ENCODE data around the gene CD59. TPM values are rescaled to one million over a fixed set of nuclear protein-coding genes. Genes with fewer than 3 reads are reported as not detected.

CD59 gene
- polyA plus RNA-seq, 1 donor from 2014 or later, result 248 TPM

GRCh38 chr11:33706546-33706945 lies 29.7 kb downstream of the CD59 start:
- no peaks in the 10 kb centered on the region for H3F3A ChIP-seq (ENCODE audit: insufficient read depth, low read length, poor library complexity, severe bottlenecking)
- no peak overlapping the region for H2AFZ ChIP-seq (ENCODE audit: low read depth, low read length)
- no peaks in the 10 kb centered on the region for H3K79me2 ChIP-seq (replicated peaks; ENCODE audit: insufficient read depth, low read length)
- H3K9ac ChIP-seq (ENCODE audit: low read length), result no peak overlapping the region
- no peak overlapping the region for H3K4me2 ChIP-seq (ENCODE audit: low read length)
- TF ChIP-seq POLR2AphosphoS5 (IDR thresholded peaks at IDR 0.05) (no peak), RAD21 (conservative IDR thresholded peaks at IDR 0.05) (no peak), MXI1 (conservative IDR thresholded peaks at IDR 0.05; ENCODE audit: poor library complexity, severe bottlenecking) (no peak), SMC3 (conservative IDR thresholded peaks at IDR 0.05; ENCODE audit: poor library complexity) (no peak), TAF1 (IDR thresholded peaks at IDR 0.05; ENCODE audit: low read depth) (no peak), EZH2 (IDR thresholded peaks at IDR 0.05; ENCODE audit: borderline replicate concordance, insufficient read depth, low read length, poor library complexity, severe bottlenecking) (no peak), EP300 (conservative IDR thresholded peaks at IDR 0.05; ENCODE audit: poor library complexity, severe bottlenecking) (no peak)
- TF ChIP-seq, protein P1, sequence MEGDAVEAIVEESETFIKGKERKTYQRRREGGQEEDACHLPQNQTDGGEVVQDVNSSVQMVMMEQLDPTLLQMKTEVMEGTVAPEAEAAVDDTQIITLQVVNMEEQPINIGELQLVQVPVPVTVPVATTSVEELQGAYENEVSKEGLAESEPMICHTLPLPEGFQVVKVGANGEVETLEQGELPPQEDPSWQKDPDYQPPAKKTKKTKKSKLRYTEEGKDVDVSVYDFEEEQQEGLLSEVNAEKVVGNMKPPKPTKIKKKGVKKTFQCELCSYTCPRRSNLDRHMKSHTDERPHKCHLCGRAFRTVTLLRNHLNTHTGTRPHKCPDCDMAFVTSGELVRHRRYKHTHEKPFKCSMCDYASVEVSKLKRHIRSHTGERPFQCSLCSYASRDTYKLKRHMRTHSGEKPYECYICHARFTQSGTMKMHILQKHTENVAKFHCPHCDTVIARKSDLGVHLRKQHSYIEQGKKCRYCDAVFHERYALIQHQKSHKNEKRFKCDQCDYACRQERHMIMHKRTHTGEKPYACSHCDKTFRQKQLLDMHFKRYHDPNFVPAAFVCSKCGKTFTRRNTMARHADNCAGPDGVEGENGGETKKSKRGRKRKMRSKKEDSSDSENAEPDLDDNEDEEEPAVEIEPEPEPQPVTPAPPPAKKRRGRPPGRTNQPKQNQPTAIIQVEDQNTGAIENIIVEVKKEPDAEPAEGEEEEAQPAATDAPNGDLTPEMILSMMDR (IDR thresholded peaks at IDR 0.05; ENCODE audit: poor library complexity, severe bottlenecking), result no peak
- TF ChIP-seq, protein P2, sequence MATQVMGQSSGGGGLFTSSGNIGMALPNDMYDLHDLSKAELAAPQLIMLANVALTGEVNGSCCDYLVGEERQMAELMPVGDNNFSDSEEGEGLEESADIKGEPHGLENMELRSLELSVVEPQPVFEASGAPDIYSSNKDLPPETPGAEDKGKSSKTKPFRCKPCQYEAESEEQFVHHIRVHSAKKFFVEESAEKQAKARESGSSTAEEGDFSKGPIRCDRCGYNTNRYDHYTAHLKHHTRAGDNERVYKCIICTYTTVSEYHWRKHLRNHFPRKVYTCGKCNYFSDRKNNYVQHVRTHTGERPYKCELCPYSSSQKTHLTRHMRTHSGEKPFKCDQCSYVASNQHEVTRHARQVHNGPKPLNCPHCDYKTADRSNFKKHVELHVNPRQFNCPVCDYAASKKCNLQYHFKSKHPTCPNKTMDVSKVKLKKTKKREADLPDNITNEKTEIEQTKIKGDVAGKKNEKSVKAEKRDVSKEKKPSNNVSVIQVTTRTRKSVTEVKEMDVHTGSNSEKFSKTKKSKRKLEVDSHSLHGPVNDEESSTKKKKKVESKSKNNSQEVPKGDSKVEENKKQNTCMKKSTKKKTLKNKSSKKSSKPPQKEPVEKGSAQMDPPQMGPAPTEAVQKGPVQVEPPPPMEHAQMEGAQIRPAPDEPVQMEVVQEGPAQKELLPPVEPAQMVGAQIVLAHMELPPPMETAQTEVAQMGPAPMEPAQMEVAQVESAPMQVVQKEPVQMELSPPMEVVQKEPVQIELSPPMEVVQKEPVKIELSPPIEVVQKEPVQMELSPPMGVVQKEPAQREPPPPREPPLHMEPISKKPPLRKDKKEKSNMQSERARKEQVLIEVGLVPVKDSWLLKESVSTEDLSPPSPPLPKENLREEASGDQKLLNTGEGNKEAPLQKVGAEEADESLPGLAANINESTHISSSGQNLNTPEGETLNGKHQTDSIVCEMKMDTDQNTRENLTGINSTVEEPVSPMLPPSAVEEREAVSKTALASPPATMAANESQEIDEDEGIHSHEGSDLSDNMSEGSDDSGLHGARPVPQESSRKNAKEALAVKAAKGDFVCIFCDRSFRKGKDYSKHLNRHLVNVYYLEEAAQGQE (IDR thresholded peaks at IDR 0.05; ENCODE audit: borderline replicate concordance), result no peak
- no peaks in the 10 kb centered on the region for H4K20me1 ChIP-seq (ENCODE audit: insufficient read depth)
- no peaks in the 10 kb centered on the region for H3K9me2 ChIP-seq (ENCODE audit: insufficient read depth, low read length)
- no peak overlapping the region for H3K27ac ChIP-seq (ENCODE audit: low read length)
- H3K4me3 ChIP-seq (ENCODE audit: low read length), result no peak overlapping the region
- no peaks in the 10 kb centered on the region for H3K9me3 ChIP-seq (ENCODE audit: low read length)
- peaks cover 15% of the 10 kb centered on the region for H3K36me3 ChIP-seq (ENCODE audit: insufficient read depth, low read length)
- H3K27me3 ChIP-seq (ENCODE audit: insufficient read depth, low read depth, low read length), result no peaks in the 10 kb centered on the region

DNA sequence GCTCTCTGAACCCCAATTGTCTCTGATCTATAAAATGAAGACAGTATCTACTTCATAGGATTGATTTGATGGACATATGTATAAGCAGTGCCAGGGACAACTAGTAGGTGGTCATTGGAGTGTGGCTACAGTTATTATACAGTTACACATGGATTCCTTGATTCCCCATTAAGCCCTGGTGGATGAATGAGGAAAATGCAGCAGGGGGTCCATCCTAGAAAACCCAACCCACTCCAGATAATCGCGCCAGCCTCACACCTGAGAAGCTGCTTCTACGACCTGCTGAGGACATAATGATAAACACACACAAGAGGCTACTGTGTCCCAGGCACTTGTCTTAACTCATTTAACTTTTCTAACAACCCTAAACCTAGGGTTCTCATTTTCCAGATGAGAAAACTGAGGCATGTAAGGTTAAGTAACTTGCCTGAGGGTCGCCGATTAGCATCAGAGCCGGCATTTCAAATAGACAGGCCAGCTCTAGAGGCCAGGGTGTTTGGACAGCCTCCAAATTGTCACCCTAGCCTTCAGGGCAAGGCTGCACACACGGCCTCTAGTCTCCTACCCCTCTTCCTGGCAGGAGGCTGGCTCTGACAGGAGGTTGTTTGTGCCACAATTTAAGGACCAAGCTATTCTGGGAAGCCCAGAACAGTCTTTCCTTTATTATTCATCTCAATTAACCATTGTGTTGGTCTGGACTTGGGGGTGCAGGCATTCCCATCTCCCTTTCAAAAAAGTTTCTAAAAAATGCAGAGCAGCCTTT lies 31.8 kb downstream of the CD59 start:
- no peak overlapping the region for H3K9ac ChIP-seq (ENCODE audit: low read length)
- no peaks in the 10 kb centered on the region for H3K27me3 ChIP-seq (ENCODE audit: insufficient read depth, low read depth, low read length)
- H4K20me1 ChIP-seq (ENCODE audit: insufficient read depth), result no peaks in the 10 kb centered on the region
- no peaks in the 10 kb centered on the region for H3K9me3 ChIP-seq (ENCODE audit: low read length)
- no peak overlapping the region for H3K27ac ChIP-seq (ENCODE audit: low read length)
- TF ChIP-seq, protein P2 (IDR thresholded peaks at IDR 0.05; ENCODE audit: borderline replicate concordance), result no peak
- TF ChIP-seq MXI1 (conservative IDR thresholded peaks at IDR 0.05; ENCODE audit: poor library complexity, severe bottlenecking), result no peak
- TF ChIP-seq POLR2AphosphoS5 (IDR thresholded peaks at IDR 0.05), result peak; percentile 9
- TF ChIP-seq EP300 (conservative IDR thresholded peaks at IDR 0.05; ENCODE audit: poor library complexity, severe bottlenecking), result no peak
- TF ChIP-seq, protein P1 (IDR thresholded peaks at IDR 0.05; ENCODE audit: poor library complexity, severe bottlenecking), result no peak
- TF ChIP-seq TAF1 (IDR thresholded peaks at IDR 0.05; ENCODE audit: low read depth), result no peak
- no peak overlapping the region for H3K4me3 ChIP-seq (ENCODE audit: low read length)
- H3K36me3 ChIP-seq (ENCODE audit: insufficient read depth, low read length), result peaks cover 7% of the 10 kb centered on the region
- no peaks in the 10 kb centered on the region for H3F3A ChIP-seq (ENCODE audit: insufficient read depth, low read length, poor library complexity, severe bottlenecking)
- no peak overlapping the region for H2AFZ ChIP-seq (ENCODE audit: low read depth, low read length)
- H3K4me2 ChIP-seq (ENCODE audit: low read length), result no peak overlapping the region
- no peaks in the 10 kb centered on the region for H3K9me2 ChIP-seq (ENCODE audit: insufficient read depth, low read length)
- no peaks in the 10 kb centered on the region for H3K79me2 ChIP-seq (replicated peaks; ENCODE audit: insufficient read depth, low read length)
